Measurements from ENCODE around the gene SLC35A5.

SLC35A5 gene

DNA sequence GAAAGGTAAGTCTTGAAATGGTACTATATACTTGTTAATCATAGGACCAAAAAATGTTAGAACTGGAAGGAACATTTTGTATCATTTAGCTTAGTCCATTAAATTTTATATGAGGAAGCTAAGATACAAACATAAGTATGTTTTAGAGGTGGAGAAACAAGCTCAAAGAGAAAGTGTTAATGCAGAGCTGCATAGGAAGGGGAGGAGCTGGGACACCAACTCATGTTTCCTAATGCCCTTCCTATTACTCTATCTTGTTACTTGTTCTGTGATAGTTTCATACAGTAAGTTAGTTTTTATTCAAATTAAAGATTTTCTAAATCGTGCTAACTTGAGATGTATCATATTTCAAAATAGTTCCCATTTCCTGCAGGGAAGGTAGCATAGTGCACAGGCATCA is 7.4 kb downstream of the SLC35A5 start:
- in situ Hi-C loops (cut with MboI; ENCODE audit: low sequenced_read_pairs) = no loop called here

DNA sequence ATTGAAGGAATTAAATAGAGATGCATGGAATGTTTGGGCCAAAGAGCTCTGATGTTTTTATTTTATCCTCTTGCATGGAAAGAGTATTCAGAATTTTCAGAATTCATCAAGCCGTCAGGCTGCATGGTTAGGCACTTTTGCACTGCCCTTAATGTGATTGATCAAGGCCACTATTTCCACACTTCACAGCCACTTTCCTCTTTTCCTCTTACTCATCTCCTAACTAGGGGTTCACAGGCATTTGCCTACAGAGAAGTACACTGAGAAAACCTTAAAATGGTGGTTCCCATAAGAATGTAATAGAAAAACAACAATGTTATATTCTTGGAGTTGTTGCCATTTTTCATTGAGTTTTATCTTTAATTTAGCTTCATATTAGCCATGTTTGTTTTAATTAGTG is 10.9 kb downstream of the SLC35A5 start:
- in situ Hi-C loops (cut with MboI; ENCODE audit: low sequenced_read_pairs) = no loop called here

DNA sequence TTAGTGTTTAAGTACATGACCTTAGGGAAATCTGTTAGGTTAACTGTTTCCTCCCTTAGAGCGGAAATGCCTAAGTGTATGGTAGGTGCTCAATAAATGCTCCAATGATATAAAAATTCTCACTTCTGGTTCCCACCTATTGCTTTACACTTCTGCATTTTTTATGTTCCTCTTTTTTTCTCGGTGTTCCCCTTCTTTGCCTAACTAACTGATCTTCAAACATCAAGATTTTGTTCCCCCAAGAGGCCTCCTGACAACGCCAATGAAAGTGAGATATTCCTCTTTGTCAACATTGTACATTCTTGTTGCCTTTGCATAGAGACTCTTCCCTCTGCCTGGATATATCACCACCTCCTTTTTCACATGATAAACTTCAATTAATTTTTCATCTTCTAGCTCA is 17.4 kb downstream of the SLC35A5 start:
- in situ Hi-C loops (cut with MboI; ENCODE audit: low sequenced_read_pairs) = no loop called here

DNA sequence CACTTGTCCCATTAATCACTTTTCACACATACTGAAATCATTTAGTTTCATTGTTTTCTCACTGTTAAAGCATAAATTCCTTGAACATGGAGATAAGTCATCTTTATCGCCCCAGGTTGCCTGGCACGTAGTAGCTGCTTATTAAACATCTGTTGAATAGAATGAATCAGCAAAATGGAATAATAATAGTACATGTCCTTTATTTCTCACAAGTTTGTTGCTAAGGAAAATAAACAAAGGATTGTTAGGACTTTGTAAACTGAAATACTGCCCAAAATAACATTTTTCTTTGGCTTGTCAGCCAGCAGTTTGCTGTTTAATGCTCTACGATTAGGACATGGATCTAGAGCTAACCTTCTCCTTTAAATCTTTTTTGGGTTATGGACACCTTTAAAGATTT is 17.9 kb downstream of the SLC35A5 start:
- in situ Hi-C loops (cut with MboI; ENCODE audit: low sequenced_read_pairs) = no loop called here

DNA sequence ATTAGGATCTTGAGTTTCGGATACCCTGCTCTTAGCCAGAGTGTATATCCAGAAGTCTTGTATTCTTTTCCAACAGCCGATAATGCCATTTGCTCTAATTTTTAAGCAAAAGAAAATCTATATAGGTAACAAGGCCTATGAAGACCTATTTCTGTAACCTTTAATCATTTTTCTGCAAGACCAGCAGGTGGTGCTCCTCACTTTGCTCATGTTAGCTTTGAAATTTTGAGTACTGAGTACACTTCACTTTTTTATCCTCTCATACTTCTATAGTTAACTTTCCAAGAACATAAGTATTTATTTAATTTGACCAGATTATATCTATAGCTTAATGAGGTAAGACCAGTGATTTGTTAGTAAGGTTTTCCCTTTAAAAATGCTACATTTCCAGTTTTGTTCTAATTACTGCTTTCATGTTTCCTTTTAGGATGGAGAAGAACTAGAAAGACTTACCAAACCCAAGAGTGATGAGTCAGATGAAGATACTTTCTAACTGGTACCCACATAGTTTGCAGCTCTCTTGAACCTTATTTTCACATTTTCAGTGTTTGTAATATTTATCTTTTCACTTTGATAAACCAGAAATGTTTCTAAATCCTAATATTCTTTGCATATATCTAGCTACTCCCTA is 20.5 kb downstream of the SLC35A5 start:
- in situ Hi-C loops (cut with MboI; ENCODE audit: low sequenced_read_pairs) = no loop called here

DNA sequence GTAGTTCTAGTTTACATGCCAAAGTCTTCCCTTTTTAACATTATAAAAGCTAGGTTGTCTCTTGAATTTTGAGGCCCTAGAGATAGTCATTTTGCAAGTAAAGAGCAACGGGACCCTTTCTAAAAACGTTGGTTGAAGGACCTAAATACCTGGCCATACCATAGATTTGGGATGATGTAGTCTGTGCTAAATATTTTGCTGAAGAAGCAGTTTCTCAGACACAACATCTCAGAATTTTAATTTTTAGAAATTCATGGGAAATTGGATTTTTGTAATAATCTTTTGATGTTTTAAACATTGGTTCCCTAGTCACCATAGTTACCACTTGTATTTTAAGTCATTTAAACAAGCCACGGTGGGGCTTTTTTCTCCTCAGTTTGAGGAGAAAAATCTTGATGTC is 21.3 kb downstream of the SLC35A5 start:
- in situ Hi-C loops (cut with MboI; ENCODE audit: low sequenced_read_pairs) = no loop called here

DNA sequence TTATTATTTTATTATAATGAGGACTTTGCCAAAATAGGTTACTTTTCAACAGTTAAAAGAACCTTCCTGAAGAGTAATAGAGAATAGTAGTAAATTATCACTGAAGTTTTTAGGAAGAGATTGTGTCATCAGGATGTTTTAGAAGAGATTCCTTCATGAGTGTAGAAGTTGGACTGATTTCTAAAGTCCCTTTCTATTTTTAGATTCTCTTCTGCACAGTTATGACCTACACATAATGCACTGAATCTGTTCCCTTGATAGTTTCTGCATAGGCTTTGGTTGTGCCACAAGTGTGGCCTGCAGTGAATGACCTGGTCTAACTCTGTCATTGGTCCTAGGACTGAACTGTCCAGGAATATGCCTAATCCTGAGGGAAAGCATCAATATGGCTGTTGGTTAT is 23.9 kb downstream of the SLC35A5 start:
- in situ Hi-C loops (cut with MboI; ENCODE audit: low sequenced_read_pairs) = no loop called here

DNA sequence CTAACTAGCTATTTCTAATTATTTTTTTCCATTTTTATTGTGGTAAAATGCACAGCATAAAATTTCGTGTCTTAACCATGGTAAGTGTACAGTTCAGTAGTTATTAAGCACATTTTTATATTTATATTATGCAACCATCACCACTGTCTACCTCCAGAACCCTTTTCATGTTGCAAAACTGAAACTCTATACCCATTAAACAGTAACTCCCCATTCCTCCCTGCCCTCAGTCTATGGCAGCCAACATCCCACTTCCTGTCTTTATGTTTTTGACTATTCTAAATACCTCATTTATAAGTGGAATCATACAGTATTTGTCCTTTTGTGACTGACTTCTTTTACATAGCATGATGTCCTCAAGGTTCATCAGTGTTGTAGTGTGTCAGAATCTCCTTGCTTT is 25.5 kb downstream of the SLC35A5 start:
- in situ Hi-C loops (cut with MboI; ENCODE audit: low sequenced_read_pairs) = no loop called here

DNA sequence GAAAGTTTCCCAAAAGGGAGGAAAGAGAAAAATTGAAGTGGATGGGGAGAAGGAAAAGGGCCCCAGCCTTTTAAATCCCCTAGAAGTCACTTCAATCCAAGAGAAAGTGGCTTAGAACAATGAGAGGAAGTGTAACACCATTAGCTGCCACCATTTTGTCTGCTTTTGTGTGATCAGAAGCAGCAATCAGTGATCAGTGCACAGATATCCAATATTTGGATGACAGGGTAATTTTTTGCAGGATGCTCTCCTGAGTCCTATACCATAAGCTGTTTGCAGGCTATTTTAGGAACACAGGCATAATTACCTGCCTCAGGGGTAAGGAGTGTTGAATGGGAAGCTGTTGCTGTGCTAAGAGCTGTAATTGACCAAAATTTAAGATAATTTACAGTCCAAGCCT is 31.4 kb downstream of the SLC35A5 start:
- in situ Hi-C loops (cut with MboI; ENCODE audit: low sequenced_read_pairs) = no loop called here

DNA sequence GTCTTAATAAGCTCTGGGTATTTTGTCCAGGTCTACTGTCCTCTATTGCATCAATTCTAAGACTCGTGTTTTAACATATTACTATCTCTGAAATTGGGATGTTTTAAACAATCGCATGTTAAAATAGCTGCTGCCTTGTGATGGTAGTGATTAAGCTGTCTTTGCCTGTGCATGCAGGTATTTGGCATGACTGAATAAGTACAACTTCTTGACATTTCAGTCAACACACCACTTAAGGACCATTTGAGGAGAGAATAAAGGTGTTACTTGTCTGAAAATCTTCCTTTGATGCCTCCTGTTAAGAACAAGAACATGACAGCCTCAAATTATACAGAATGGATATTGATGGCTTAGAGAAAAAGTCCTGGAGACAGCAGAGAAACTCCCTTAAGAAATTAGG is 33.0 kb downstream of the SLC35A5 start:
- in situ Hi-C loops (cut with MboI; ENCODE audit: low sequenced_read_pairs) = no loop called here

DNA sequence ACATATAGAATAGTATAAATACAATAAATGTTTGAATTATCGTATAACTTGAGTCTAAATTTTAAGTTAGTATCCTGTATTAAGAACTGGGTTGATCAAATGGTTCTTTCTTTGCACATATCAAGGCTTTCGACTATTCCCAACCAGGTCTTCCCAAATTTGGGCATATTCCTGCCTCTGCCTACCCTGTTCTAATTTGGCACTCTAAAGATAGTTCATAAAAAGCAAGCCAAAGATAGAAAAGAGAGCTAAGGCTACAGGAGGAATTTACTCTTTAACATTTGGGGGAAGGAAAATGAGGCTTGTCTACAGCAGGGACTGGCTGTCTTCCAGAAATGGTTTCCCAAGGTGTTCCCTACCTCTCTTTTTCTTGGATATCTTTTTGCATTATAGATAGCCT is 36.1 kb downstream of the SLC35A5 start:
- in situ Hi-C loops (cut with MboI; ENCODE audit: low sequenced_read_pairs) = no loop called here

DNA sequence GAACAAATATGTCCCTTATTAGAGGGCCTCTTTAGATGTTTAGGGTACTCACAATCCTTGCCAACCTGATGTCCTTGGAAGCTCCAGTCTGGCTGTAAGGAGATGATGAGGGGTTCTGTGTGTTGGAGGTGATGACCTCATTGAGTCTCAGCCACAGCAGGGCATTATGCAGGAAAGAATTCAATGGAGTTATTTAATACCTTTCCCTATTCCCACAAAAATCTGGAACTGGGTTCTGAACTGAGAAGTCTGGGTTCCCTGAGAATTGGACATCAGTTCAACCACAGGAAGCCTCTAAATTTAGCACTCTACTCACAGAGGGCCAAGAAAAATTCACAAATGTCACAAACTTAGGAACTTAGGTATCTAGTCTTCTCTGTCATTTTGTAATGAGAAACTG is 36.9 kb downstream of the SLC35A5 start:
- in situ Hi-C loops (cut with MboI; ENCODE audit: low sequenced_read_pairs) = no loop called here

DNA sequence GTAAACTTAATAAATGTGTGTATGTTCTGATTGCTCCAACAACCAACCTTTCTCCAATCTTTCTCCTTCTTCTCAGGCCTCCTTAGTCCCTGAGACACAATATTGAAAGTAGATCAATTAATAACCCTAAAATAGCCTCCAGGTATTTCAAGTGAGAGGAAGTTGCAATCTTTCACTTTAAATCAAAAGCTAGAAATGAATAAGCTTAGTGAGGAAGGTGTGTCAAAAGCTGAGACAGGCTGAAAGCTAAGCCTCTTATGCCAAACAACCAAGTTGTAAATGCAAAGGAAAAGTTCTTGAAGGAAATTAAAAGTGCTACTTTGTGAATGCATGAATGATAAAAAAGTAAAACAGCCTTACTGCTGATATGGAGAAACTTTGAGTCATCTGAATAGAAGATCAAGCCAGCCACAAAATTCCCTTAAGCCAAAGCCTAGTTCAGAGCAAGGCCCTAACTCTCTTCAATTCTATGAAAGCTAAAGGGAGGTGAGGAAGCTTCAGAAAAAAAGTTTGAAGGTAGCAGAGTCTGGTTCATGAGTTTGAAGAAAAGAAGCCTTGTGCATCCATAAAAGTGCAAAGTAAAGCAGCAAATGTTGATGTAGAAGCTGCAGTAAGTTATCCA is 40.5 kb downstream of the SLC35A5 start:
- in situ Hi-C loops (cut with MboI; ENCODE audit: low sequenced_read_pairs) = no loop called here

DNA sequence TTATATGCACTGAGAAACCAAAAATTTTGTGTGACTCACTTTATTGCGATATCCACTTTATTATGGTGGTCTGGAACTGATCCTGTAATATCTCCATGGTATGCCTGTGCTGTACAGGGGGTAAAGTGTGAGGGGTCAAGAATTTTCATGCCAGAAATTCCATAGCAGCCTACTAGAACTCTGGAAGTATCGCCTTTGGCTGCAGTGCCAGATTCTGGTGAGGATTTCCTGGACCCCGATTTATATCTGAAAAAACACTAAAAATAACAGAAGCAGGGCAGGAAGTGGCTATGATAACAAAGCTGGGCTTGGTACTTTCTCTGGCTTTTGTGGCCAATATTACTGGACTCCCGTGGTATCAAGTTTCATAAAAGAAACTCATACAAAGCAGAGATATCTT is 42.7 kb downstream of the SLC35A5 start:
- in situ Hi-C loops (cut with MboI; ENCODE audit: low sequenced_read_pairs) = no loop called here

DNA sequence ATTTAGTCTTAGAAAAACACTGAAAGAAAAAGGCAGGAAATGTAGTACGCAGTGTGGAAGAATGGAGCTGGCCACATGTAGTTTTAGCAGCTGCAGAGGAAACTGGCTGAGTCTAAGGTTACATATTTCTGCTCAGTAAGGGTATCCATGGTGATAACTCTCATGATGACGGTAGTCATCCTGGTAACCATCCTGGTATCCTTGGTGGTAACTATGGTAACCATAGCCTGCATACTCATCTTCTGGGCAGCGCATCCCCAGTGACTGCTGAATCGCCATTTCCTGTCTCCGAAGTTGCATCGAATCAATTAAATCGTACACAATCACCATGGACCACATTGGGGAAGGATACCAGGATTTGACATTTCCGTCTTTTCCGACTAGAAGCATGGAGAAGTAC is 43.4 kb downstream of the SLC35A5 start:
- in situ Hi-C loops (cut with MboI; ENCODE audit: low sequenced_read_pairs) = no loop called here

DNA sequence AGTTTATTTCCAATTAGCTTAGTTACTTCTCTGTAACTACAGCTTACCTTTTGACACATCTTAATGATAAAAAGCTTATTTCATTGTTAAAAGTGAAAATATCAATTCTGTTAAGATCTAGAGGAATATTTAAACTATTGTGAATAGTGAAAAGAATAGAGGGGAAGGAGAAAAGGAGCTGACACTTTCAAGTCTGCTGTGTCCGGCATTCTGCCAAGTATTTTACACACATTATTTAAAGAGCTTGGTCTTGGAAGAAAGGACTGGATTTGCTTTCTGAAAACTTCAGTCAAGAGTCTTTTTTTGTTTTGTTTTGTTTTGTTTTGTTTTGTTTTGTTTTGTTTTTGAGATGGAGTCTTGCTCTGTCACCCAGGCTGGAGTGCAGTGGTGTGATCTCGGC is 44.3 kb downstream of the SLC35A5 start:
- in situ Hi-C loops (cut with MboI; ENCODE audit: low sequenced_read_pairs) = no loop called here

DNA sequence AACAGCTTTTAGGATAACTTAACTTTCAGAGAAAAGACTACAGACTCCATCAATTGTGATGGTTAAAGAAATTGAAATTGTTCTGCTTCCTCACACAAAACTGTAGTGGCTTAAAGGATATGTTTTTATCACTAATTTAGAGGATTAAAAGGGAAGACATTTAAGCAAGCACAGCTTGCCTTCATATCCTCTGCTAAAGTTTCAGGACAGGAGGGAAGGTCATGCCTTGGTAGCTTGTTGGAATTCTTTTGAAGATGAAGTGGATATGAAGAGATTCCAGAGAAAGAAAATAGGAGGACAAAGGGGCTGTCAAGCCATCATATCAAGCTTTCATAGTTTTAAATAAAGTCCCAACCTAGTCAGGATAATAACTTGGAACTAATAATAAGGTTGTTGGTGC is 46.0 kb downstream of the SLC35A5 start:
- in situ Hi-C loops (cut with MboI; ENCODE audit: low sequenced_read_pairs) = no loop called here

DNA sequence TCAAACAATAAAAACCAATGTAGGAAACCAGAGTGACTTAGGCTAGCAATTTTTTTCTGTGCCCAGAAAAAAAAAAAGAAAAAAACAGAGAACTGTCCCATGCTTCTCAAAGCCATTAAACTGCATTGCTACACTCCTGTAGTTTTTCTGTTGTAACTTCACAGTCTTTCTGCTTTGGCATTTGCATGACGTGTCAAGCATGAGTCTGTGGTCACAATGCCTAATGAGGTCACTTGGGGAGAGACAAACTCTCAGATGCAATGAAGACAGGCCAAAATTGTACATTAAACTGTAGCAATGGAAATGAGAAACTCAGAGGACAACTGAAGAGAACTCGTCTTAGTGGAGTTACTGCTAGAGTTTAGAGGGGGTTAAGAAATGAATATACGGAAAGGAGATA is 48.3 kb downstream of the SLC35A5 start:
- in situ Hi-C loops (cut with MboI; ENCODE audit: low sequenced_read_pairs) = no loop called here

DNA sequence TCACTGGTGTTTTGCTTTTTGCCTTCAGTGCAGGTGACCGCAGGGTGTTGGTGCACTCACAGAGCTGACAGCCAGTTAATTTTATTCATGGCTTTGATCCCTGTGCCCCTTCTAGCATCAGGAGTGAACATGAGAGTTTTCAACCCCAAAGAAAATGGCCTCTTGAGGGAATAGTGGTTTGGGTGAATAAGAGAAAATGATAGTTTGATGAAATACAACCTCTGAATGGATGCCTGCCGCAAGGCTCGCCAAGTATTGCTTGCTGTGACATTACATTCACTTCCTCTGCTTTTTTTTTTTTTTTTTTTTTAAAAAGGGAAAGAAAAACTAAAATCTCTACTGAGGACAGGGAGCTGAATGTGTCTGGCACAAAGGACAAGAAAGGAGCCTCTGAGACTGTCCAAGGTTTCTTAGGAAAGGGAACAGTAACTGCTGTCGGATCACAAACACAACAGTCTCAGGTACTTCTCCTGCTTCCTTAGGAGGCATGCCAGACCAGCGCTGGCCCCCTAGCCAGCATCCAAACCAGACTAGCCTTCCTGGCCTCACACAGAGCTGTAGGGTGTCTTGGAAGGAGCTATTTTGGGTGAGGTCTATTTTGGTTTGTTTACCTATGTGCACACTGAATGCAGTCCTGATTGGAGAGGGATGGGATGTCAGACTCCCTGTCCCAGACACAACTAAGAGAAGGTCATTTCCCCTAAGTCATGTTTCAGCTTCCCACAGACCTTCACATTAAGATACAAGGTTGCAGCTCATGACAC is 50.1 kb downstream of the SLC35A5 start:
- in situ Hi-C loops (cut with MboI; ENCODE audit: low sequenced_read_pairs) = no loop called here

DNA sequence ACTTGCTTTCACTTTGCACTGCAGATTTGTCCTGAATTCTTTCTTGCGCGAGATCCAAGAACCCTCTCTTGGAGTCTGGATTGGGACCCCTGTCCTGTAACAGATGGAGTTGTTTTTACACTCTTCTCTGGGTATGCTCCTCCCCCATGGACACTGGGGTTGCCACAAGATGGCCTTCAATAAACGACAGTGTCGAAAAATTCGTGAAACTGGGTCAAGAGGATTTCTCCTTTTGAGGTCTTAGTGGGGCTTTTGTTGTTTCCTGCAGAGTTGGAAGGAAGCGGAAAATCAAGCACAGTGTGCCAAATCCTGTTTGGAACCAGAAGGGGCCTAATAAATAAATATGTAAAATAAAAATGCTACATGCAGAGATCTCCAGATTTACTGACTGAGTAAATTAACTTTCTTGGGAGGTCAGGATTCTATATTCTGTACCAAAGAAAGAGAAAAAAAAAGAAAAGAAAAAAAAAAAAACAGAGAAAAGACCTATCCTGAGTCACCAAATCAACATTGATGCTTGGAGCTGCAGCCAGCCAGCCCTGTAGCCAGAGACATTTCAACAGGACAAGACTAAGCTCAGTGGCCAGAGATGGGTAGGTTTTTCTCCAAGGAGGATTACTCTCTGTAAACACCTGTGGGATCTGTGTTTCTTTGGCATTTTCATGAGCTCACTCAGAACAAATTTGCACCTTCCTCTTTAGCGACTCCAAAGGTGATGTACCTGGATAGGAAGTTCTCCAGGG is 54.3 kb downstream of the SLC35A5 start:
- in situ Hi-C loops (cut with MboI; ENCODE audit: low sequenced_read_pairs) = no loop called here

DNA sequence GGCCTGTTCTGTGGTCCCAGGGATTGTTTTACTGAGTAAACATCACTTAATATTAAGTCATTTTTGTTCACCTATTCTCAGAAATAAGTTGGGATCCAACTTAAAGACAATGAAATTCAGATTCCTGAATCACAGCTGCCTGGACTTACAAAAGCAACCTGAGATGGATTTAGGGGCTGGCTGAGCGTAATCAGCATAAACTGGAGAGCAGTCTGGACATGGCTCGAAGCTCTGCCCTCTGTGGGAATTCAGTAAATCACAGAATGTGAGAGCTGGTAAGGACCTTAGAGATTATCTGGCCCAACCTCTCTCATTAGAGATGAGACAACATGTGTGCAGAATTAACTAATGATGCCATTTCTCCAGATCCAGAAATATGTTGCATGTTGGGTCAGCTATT is 55.4 kb downstream of the SLC35A5 start:
- in situ Hi-C loops (cut with MboI; ENCODE audit: low sequenced_read_pairs) = no loop called here

DNA sequence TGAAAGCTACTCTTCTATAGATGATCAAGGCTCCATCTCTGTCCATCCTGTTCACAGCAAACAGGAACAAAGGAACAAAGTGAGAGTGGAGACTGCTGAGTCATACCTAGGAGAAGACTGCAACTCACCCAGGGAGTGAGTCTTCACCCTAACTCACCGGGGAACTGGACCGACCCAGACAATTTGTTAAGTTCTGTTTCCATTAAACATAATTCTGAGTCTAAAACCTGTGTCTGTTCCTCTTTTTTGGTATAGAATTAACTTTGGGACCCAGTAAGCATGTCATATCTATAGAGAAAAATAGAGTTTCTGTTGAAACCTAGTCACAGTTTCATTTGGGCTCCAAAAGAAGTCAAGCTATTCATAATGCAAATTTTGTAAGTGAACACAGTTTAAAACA is 57.5 kb downstream of the SLC35A5 start:
- in situ Hi-C loops (cut with MboI; ENCODE audit: low sequenced_read_pairs) = no loop called here
